ENCODE data around the gene HK1. TPM values are rescaled to one million over a fixed set of nuclear protein-coding genes. Genes with fewer than 3 reads are reported as not detected.

Gene HK1
- total RNA-seq, 1 experiment from 2014 or later, result 98.8 TPM

GRCh38 chr10:69317626-69318105 is 39.4 kb downstream of the HK1 start:
- Histone ChIP-seq H3T11ph (ENCODE audit: low read length) (no peak overlapping the region), H3K9ac (ENCODE audit: extremely low read depth, insufficient read length, low read length) (no peak overlapping the region), H3K18ac (ENCODE audit: insufficient read length, low read depth, low read length) (no peak overlapping the region), H3K23ac (ENCODE audit: insufficient read length, low read depth, low read length) (no peak overlapping the region), H2BK12ac (ENCODE audit: insufficient read length, low read depth, low read length) (no peak overlapping the region), H4K8ac (replicated peaks; ENCODE audit: insufficient read length, low read depth, low read length) (no peak overlapping the region), H3K56ac (ENCODE audit: insufficient read length, low read depth, low read length) (no peak overlapping the region), H2BK15ac (ENCODE audit: low read depth, low read length) (no peak overlapping the region), H3K79me2 (ENCODE audit: insufficient read depth, low read length) (peaks cover 35% of the 10 kb centered on the region), H3K79me1 (ENCODE audit: insufficient read depth, low read depth, low read length, poor library complexity, severe bottlenecking) (peaks cover 3% of the 10 kb centered on the region), H2BK120ac (ENCODE audit: low read depth, low read length, poor library complexity, severe bottlenecking) (no peak overlapping the region), H3K27ac (ENCODE audit: insufficient read length, low read depth, low read length) (no peak overlapping the region), H3K4me1 (ENCODE audit: insufficient read depth, low read length) (peaks cover 24% of the 10 kb centered on the region; the same call in 1 of the 2 replicates), H2AK5ac (ENCODE audit: insufficient read length, low read length) (no peak overlapping the region), H4K91ac (ENCODE audit: insufficient read length, low read depth, low read length) (no peak overlapping the region), H2BK20ac (ENCODE audit: low read depth, low read length, poor library complexity, severe bottlenecking) (no peak overlapping the region), H3K27me3 (ENCODE audit: insufficient read depth, low read length) (no peaks in the 10 kb centered on the region), H3K4me2 (ENCODE audit: insufficient read depth, insufficient read length, low read length) (peak overlapping the region; percentile 99), H3K23me2 (ENCODE audit: insufficient read length, low read depth, low read length, poor library complexity, severe bottlenecking) (peaks cover 12% of the 10 kb centered on the region), H3K4ac (ENCODE audit: low read depth, low read length) (no peak overlapping the region), H3K14ac (ENCODE audit: insufficient read depth, low read length) (no peak overlapping the region), H4K20me1 (ENCODE audit: control insufficient read depth, insufficient read depth, insufficient read length) (no peaks in the 10 kb centered on the region), H2BK5ac (ENCODE audit: insufficient read length, low read length) (no peak overlapping the region), H4K5ac (ENCODE audit: insufficient read length, low read depth, low read length) (no peak overlapping the region), H2AFZ (ENCODE audit: low read length) (no peak overlapping the region), H3K9me3 (ENCODE audit: control insufficient read depth, low read depth, low read length) (no peaks in the 10 kb centered on the region)
- no CpG with 5 or more reads among the region's 8 CpGs for WGBS (ENCODE audit: extremely low coverage, insufficient read length, low lambda C conversion rate)
- Mint-ChIP-seq H3K4me1 (peaks cover 44 to 45% of the 10 kb centered on the region in 2 experiments), H3K4me3 (peak overlapping the region; percentile 89 to 96), H3K36me3 (ENCODE audit: insufficient read depth in 1 of 3, low read depth in 3 of 3) (peaks cover 0 to 4% (median 0%) of the 10 kb centered on the region in 3 experiments; a peak in 2 of 7 replicates), H3K27ac (no peak overlapping the region), H3K9me3 (no peaks in the 10 kb centered on the region), H3K27me3 (ENCODE audit: low read depth) (no peaks in the 10 kb centered on the region; the same call in 1 of the 2 replicates)
- DNase-seq, result no peak
- TF ChIP-seq CTCF (conservative IDR thresholded peaks at IDR 0.05), result no peak

Measured in H9 (cell line).